Muscle layer of duodenum (tissue), 2 donors: Measurements from ENCODE around the gene RNF4.
"Not testable (repeated sequence)": the region's sequence is repeated elsewhere in the genome, so short reads cannot be mapped to it uniquely, and the experiment has no call there.

ENCODE experiments used
- H3K27ac ChIP-seq: one replicate; pipeline ENCODE4 v1.7.0; 2013; ENCODE audit warnings: mild to moderate bottlenecking, low read length
- H3K27me3 ChIP-seq: one replicate; pipeline ENCODE4 v1.7.0; 2013; ENCODE audit warnings: low read depth, mild to moderate bottlenecking, control low read depth, low read length
- H3K36me3 ChIP-seq, 2 donors: one replicate each; pipeline ENCODE4 v1.7.0; 2013; ENCODE audit warnings: low read length in 2 of 2, control low read depth in 1 of 2, mild to moderate bottlenecking in 1 of 2; ENCODE audit not compliant: insufficient read depth in 2 of 2, control insufficient read depth in 1 of 2
- H3K4me1 ChIP-seq, 2 donors: one replicate each; pipeline ENCODE4 v1.7.0; 2013; ENCODE audit warnings: low read length in 2 of 2, mild to moderate bottlenecking in 2 of 2, control low read depth in 1 of 2, moderate library complexity in 1 of 2; ENCODE audit not compliant: insufficient read depth in 2 of 2, control insufficient read depth in 1 of 2
- H3K4me3 ChIP-seq, 2 donors: one replicate each; pipeline ENCODE4 v1.7.0; 2013; ENCODE audit warnings: low read length in 2 of 2, low read depth in 1 of 2, mild to moderate bottlenecking in 1 of 2
- H3K9me3 ChIP-seq, 2 donors: one replicate each; pipeline ENCODE4 v1.7.0; 2013; ENCODE audit warnings: low read length in 2 of 2, control low read depth in 1 of 2, mild to moderate bottlenecking in 1 of 2; ENCODE audit not compliant: control insufficient read depth in 1 of 2
- donor health status: healthy.

The RNF4 gene

DNA sequence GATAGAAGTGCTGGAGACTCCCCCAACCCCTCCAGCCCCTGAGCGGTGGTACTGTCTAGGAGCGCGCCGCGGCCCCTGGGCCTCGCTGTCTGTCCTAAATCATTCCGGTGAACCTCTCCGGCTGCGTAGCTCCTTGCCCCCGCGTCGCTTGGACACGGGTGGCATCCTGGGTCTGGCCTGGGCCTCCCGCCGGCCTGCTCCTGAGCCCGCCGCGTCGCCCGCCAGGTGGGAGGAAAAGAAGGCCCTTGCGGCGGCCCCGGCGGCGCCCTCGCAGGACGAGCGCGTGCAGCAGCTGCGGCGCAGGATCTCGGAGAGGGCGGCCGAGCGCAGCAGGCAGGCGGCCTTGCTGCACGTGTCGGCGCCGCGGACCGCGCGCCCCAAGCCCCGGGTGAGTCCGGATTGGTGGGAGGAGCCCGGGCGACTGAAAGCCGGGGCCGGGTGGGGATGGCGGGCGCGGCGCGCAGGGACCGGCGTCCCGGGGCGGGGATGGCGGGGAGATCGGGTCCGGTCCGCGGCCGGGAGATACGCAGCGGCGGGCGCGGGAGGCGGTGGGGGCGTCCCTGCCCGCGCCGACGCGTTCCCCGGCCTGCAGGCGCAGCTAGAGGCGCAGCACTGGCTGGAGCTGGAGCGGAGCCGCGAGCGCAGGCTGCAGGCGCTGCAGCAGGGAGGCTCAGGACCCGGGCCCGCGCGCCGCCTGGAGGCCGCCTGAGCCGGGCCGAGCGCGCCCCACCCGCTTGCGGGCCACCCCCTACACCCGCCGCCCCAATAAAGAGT is 6.5 kb upstream of the RNF4 start:
- H3K27ac ChIP-seq, result no peak overlapping the region
- peak overlapping the region in 1 of 2 donors; percentile 52 for H3K4me3 ChIP-seq
- H3K4me1 ChIP-seq, result peaks cover 0 to 4% of the 10 kb centered on the region in 2 donors
- no peaks in the 10 kb centered on the region for H3K9me3 ChIP-seq
- H3K27me3 ChIP-seq, result no peaks in the 10 kb centered on the region
- no peaks in the 10 kb centered on the region for H3K36me3 ChIP-seq

DNA sequence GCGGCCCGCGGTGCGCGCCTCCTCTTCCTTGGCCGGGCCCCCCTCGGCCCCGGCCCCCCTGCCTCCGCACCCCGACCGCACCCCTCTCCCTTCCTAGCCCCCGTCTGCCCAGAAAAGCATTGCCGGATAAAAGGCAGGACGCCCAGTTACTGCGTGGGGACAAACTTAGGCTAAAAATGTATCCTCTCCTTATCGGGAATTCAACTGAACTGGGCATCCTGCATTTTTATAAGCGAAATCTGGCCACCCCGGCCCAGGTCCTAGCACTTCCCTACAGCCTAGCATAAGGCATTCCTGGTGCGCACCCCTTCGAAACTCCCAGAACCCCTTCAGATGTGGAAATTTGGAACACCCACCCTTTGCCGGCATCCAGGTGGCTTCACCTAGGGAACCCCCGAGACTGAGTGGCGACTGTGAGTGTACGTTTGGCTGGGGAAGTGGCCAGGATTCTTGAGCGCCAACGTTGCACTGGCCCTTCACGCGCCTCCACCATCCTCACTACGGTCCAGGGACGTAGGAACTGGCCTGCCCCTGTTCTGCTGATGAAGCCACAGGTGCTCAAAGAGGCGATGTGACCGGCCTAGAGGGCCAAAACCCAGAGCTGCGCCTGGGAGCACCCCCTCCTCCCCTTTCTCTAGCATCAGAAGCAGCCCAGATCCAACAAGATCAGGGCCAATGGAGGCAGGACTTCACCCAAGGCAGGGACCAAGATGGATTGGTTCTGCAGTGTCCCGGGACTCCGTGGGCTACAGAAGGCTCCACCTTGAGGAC is 5.7 kb upstream of the RNF4 start:
- Histone ChIP-seq H3K4me1 (peaks cover 0 to 11% of the 10 kb centered on the region in 2 donors), H3K4me3 (peak overlapping the region; percentile 30 to 52), H3K27ac (no peak overlapping the region), H3K9me3 (no peaks in the 10 kb centered on the region), H3K27me3 (no peaks in the 10 kb centered on the region), H3K36me3 (no peaks in the 10 kb centered on the region)

GRCh38 chr4:2465032-2465431 is 3.9 kb upstream of the RNF4 start:
- no peak overlapping the region for H3K27ac ChIP-seq
- H3K27me3 ChIP-seq, result no peaks in the 10 kb centered on the region
- H3K9me3 ChIP-seq, result no peaks in the 10 kb centered on the region
- peaks cover 0 to 4% of the 10 kb centered on the region in 2 donors for H3K36me3 ChIP-seq
- H3K4me3 ChIP-seq, result no peak overlapping the region
- peaks cover 1 to 14% of the 10 kb centered on the region in 2 donors for H3K4me1 ChIP-seq

DNA sequence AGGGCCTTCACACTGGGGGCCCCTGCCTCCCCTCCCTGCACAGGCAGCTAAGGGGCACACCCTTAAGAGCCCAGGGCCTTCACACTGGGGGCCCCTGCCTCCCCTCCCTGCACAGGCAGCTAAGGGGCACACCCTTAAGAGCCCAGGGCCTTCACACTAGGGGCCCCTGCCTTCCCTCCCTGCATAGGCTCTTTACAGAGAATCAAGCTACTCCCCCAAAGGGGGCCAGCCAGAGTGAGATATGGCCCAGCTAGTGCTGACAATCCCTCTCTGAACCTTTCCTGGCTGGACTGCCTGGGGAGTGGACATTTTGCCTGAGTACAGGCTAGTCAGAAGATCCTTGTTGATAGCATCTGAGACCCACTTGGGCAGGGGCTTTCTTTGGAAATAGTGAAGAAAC is 3.4 kb upstream of the RNF4 start:
- H3K36me3 ChIP-seq, H3K27me3 ChIP-seq, H3K9me3 ChIP-seq, H3K4me3 ChIP-seq, H3K27ac ChIP-seq: not testable (repeated sequence)
- peaks cover 6 to 19% of the 10 kb centered on the region in 2 donors for H3K4me1 ChIP-seq

- no peaks in the 10 kb centered on the region for H3K27me3 ChIP-seq
- peaks cover 8 to 25% of the 10 kb centered on the region in 2 donors for H3K4me1 ChIP-seq
- peak overlapping the region; percentile 87 for H3K27ac ChIP-seq
- H3K4me3 ChIP-seq, result peak overlapping the region; percentile 90 to 99
- H3K36me3 ChIP-seq, result peaks cover 10 to 12% of the 10 kb centered on the region in 2 donors
- no peaks in the 10 kb centered on the region for H3K9me3 ChIP-seq
Measured at GRCh38 chr4:2469192-2469984, 482 bp downstream of the RNF4 start.

GRCh38 chr4:2470791-2471190 is 1.9 kb downstream of the RNF4 start:
- Histone ChIP-seq H3K27me3 (no peaks in the 10 kb centered on the region), H3K9me3 (no peaks in the 10 kb centered on the region), H3K36me3 (peaks cover 10 to 12% of the 10 kb centered on the region in 2 donors), H3K4me1 (peaks cover 8 to 25% of the 10 kb centered on the region in 2 donors), H3K4me3 (peak overlapping the region in 1 of 2 donors; percentile 90), H3K27ac (peak overlapping the region; percentile 87)

- Histone ChIP-seq H3K4me3 (no peak overlapping the region), H3K27me3 (no peaks in the 10 kb centered on the region), H3K4me1 (peaks cover 8 to 25% of the 10 kb centered on the region in 2 donors), H3K36me3 (peaks cover 10 to 12% of the 10 kb centered on the region in 2 donors), H3K27ac (no peak overlapping the region), H3K9me3 (no peaks in the 10 kb centered on the region)
Measured at GRCh38 chr4:2472187-2472586, 3.3 kb downstream of the RNF4 start.

DNA sequence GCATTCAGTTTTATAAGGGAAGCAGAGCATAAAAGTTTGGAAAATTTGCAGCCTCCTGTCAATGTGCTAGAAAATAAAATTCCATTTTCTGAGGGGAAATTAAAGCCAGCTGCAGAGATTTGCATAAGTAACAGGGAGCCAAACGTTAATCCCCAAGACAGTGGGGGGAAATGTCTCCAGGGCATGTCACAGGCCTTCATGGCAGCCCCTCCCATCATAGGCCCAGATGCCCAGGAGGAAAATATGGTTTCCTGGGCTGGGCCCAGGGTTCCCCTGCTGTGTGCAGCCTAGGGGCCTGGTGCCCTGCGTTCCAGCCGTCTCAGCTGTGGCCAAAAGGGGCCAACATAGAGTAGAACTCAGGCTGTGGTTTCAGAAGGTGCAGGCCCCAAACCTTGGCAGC is 9.3 kb downstream of the RNF4 start:
- no peaks in the 10 kb centered on the region for H3K36me3 ChIP-seq
- no peak overlapping the region for H3K27ac ChIP-seq
- no peaks in the 10 kb centered on the region for H3K27me3 ChIP-seq
- H3K4me1 ChIP-seq, result peaks cover 25 to 27% of the 10 kb centered on the region in 2 donors
- no peaks in the 10 kb centered on the region for H3K9me3 ChIP-seq
- H3K4me3 ChIP-seq, result no peak overlapping the region

GRCh38 chr4:2480649-2481048 is 11.7 kb downstream of the RNF4 start:
- Histone ChIP-seq H3K36me3 (no peaks in the 10 kb centered on the region), H3K4me3 (no peak overlapping the region), H3K27me3 (no peaks in the 10 kb centered on the region), H3K4me1 (peaks cover 40 to 45% of the 10 kb centered on the region in 2 donors), H3K27ac (no peak overlapping the region), H3K9me3 (no peaks in the 10 kb centered on the region)

DNA sequence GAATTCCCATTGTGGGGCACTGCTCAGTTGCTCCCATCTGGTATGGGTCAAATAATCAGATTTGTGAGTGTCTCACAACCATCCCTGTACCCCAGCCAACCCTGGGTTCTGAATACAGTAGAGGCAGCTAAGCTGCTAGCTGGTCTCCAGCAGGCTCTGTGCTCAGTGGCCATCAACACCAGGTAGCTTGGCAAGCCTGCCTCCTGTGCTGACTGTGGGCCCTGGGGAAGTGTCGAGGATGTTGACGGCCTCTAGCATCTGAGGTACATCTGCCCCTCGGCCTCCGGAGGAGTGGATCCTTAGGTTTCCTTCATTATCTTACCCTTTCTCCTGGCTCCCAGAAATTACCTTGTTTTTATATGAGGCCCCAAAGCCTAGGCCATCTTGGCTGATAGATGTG is 13.3 kb downstream of the RNF4 start:
- no peaks in the 10 kb centered on the region for H3K9me3 ChIP-seq
- H3K36me3 ChIP-seq, result no peaks in the 10 kb centered on the region
- peaks cover 52% of the 10 kb centered on the region in 2 donors for H3K4me1 ChIP-seq
- peak overlapping the region; percentile 93 for H3K27ac ChIP-seq
- H3K27me3 ChIP-seq, result no peaks in the 10 kb centered on the region
- peak overlapping the region; percentile 17 to 35 for H3K4me3 ChIP-seq

DNA sequence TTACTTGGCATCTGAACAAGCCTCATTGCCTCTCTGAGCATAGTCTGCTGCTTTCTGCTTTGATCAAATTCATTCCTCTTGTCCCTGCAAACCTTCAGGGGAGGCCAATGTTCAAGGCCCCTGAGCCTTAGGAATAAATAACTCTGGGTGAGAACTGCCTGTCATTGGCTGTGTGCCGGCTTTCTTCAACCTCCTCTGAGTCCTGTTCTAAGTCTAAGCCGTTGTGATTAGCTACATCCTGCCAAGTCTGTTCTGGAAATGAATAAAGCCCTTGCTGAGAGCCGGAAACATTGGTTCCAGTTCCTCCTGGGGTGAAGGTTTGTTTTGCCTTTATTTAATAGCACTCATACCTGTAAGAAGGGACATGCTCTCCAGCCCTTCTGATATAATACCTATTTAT is 13.8 kb downstream of the RNF4 start:
- H3K4me3 ChIP-seq, result peak overlapping the region; percentile 17 to 35
- peak overlapping the region; percentile 93 for H3K27ac ChIP-seq
- H3K36me3 ChIP-seq, result no peaks in the 10 kb centered on the region
- H3K4me1 ChIP-seq, result peaks cover 52 to 53% of the 10 kb centered on the region in 2 donors
- no peaks in the 10 kb centered on the region for H3K9me3 ChIP-seq
- no peaks in the 10 kb centered on the region for H3K27me3 ChIP-seq
